Measurements from ENCODE around the gene SMAD2.

DNA sequence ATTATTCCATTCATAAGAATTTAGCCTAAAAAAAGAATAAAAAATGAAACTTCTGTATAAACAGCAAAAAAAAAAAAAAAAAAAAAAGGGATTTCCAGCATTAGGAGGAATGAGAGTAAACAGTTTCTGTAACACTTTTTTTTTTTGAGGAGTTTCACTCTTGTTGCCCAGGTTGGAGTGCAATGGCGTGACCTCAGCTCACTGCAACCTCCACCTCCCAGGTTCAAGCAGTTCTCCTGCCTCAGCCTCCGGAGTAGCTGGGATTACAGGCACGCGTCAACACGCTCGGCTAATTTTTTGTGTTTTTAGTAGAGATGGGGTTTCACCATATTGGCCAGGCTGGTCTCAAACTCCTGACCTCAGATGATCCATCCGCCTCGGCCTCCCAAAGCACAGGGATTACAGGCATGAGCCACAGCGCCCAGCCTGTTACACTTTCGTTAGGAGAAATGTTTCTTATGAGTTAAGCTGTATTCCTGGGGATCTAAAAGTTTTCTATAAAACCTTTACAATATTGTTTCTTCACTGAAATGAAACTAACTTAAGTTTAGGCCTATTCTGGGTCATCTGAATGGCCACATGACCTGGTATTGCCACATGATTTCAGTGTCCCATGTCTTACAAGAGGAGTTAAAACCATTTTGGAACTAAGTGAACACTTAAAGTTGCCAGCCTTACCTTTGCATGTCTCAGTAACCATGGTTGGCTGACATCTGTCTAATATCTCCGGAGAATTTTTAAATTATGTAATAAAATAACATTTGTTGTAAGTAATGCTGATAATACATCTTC lies 17.5 kb downstream of the SMAD2 start:
- TF ChIP-seq, protein P1, sequence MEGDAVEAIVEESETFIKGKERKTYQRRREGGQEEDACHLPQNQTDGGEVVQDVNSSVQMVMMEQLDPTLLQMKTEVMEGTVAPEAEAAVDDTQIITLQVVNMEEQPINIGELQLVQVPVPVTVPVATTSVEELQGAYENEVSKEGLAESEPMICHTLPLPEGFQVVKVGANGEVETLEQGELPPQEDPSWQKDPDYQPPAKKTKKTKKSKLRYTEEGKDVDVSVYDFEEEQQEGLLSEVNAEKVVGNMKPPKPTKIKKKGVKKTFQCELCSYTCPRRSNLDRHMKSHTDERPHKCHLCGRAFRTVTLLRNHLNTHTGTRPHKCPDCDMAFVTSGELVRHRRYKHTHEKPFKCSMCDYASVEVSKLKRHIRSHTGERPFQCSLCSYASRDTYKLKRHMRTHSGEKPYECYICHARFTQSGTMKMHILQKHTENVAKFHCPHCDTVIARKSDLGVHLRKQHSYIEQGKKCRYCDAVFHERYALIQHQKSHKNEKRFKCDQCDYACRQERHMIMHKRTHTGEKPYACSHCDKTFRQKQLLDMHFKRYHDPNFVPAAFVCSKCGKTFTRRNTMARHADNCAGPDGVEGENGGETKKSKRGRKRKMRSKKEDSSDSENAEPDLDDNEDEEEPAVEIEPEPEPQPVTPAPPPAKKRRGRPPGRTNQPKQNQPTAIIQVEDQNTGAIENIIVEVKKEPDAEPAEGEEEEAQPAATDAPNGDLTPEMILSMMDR (IDR thresholded peaks at IDR 0.05; ENCODE audit: low read length), result no peak
- no peak for TF ChIP-seq EZH2phosphoT487 (IDR thresholded peaks at IDR 0.05; ENCODE audit: low read length)
